NCI-H2081 treated with DMSO at 0.1 percent for 48 hours (cell line): ENCODE results near the gene MPHOSPH10.
"Not testable (repeated sequence)": the region's sequence is repeated elsewhere in the genome, so short reads cannot be mapped to it uniquely, and the experiment has no call there.

Experiments
- DNase-seq: peaks from one replicate; lab custom pipeline; 2025; lab: John Stamatoyannopoulos, UW

The MPHOSPH10 gene

GRCh38 chr2:71130152-71130904, at the start of gene MPHOSPH10, which contains the start of gene MCEE:
Gene MPHOSPH10 (plus strand): TSS chr2:71130634. CDS start chr2:71130666, 32 bp downstream.
Gene MCEE (minus strand): TSS chr2:71130229. CDS start chr2:71130219, 10 bp downstream.
- DNase-seq = no peak

GRCh38 chr2:71082402-71083252, 47.8 kb upstream of the MPHOSPH10 start:
- DNase-seq = no peak

GRCh38 chr2:71083297-71083696, 47.1 kb upstream of the MPHOSPH10 start:
- not testable (repeated sequence) for DNase-seq

- DNase-seq = not testable (repeated sequence)
Observed at GRCh38 chr2:71083752-71084312, 46.6 kb upstream of the MPHOSPH10 start.

- DNase-seq = not testable (repeated sequence)
Observed at GRCh38 chr2:71085325-71086003, 45.0 kb upstream of the MPHOSPH10 start.

- not testable (repeated sequence) for DNase-seq
Observed at GRCh38 chr2:71089475-71089874, 41.0 kb upstream of the MPHOSPH10 start.

GRCh38 chr2:71091808-71092207, 38.6 kb upstream of the MPHOSPH10 start:
- not testable (repeated sequence) for DNase-seq

- DNase-seq = not testable (repeated sequence)
Observed at GRCh38 chr2:71092491-71093260, 37.8 kb upstream of the MPHOSPH10 start.

GRCh38 chr2:71100195-71100964, 30.1 kb upstream of the MPHOSPH10 start:
- no peak for DNase-seq

GRCh38 chr2:71101656-71102055, 28.8 kb upstream of the MPHOSPH10 start:
- no peak for DNase-seq

GRCh38 chr2:71102981-71103681, 27.3 kb upstream of the MPHOSPH10 start:
- DNase-seq = no peak

GRCh38 chr2:71103809-71104208, 26.6 kb upstream of the MPHOSPH10 start:
- no peak for DNase-seq

- not testable (repeated sequence) for DNase-seq
Observed at GRCh38 chr2:71106463-71106862, 24.0 kb upstream of the MPHOSPH10 start.

GRCh38 chr2:71108091-71108490, 22.3 kb upstream of the MPHOSPH10 start:
- no peak for DNase-seq

GRCh38 chr2:71113843-71114242, 16.6 kb upstream of the MPHOSPH10 start:
- no peak for DNase-seq

GRCh38 chr2:71117063-71117462, 13.4 kb upstream of the MPHOSPH10 start:
- DNase-seq = no peak

- no peak for DNase-seq
Observed at GRCh38 chr2:71120195-71120594, 10.2 kb upstream of the MPHOSPH10 start.

- DNase-seq = no peak
Observed at GRCh38 chr2:71121479-71121878, 9.0 kb upstream of the MPHOSPH10 start.

- DNase-seq = no peak
Observed at GRCh38 chr2:71122387-71123298, 7.8 kb upstream of the MPHOSPH10 start.
